GM12878 (cell line): ENCODE measurements around the gene ST7. TPM values are rescaled to one million over a fixed set of nuclear protein-coding genes. Genes with fewer than 3 reads are reported as not detected.

Experiments
- ELK1 ChIP-seq: IDR thresholded peaks from 2 replicates; pipeline ENCODE4 v1.6.1; 2012; ENCODE audit warnings: low read depth, low read length, improper control_type of control experiment
- FOXM1 ChIP-seq: IDR thresholded peaks from 2 replicates; pipeline ENCODE4 v1.6.1; 2012; ENCODE audit warnings: low read depth, mild to moderate bottlenecking, inconsistent platforms, low read length, moderate library complexity
- GABPA ChIP-seq: IDR thresholded peaks from 2 replicates; pipeline ENCODE4 v1.6.1; 2014; ENCODE audit warnings: antibody characterized with exemption, low read depth, mild to moderate bottlenecking, inconsistent platforms
- IKZF2 ChIP-seq, 2 experiments: fragments of 450-650 bp; IDR thresholded peaks; 2 replicates each; pipeline ENCODE4 v1.6.1; 2017; ENCODE audit warnings: mild to moderate bottlenecking in 2 of 2, moderate library complexity in 2 of 2
- MEF2A ChIP-seq: IDR thresholded peaks from 2 replicates; pipeline ENCODE4 v1.6.1; 2011; ENCODE audit warnings: low read depth, mild to moderate bottlenecking, low read length, moderate library complexity; ENCODE audit not compliant: insufficient read depth
- NFIC ChIP-seq: IDR thresholded peaks from 2 replicates; pipeline ENCODE4 v1.6.1; 2012; ENCODE audit warnings: low read depth, mild to moderate bottlenecking, inconsistent platforms, low read length, moderate library complexity
- POLR2A ChIP-seq: IDR thresholded peaks from 2 replicates; pipeline ENCODE4 v1.6.1; 2011; ENCODE audit warnings: low read depth, mild to moderate bottlenecking, low read length
- RAD21 ChIP-seq: IDR thresholded peaks from 2 replicates; pipeline ENCODE4 v1.6.1; 2011; ENCODE audit warnings: mild to moderate bottlenecking, low read depth, low read length, moderate library complexity; ENCODE audit not compliant: insufficient read depth
- RBBP5 ChIP-seq: fragments of 200-600 bp; sonication (generic); conservative IDR thresholded peaks from 2 replicates; pipeline ENCODE4 v1.6.1; 2016
- SIN3A ChIP-seq: IDR thresholded peaks from 2 replicates; pipeline ENCODE4 v1.6.1; 2012; ENCODE audit warnings: low read depth, low read length, improper control_type of control experiment
- SPI1 ChIP-seq: IDR thresholded peaks from 2 replicates; pipeline ENCODE4 v1.6.1; 2011; ENCODE audit warnings: low read depth, mild to moderate bottlenecking, low read length, moderate library complexity, borderline replicate concordance; ENCODE audit not compliant: insufficient read depth
- SREBF2 ChIP-seq: IDR thresholded peaks from 2 replicates; pipeline ENCODE4 v1.6.1; 2012; ENCODE audit warnings: mild to moderate bottlenecking, low read length
- SUZ12 ChIP-seq: fragments of 200-600 bp; sonication (generic); IDR thresholded peaks from one replicate; pipeline ENCODE4 v1.6.1; 2018; ENCODE audit warnings: antibody characterized with exemption, mild to moderate bottlenecking; ENCODE audit not compliant: unreplicated experiment
- TARDBP ChIP-seq: IDR thresholded peaks from 2 replicates; pipeline ENCODE4 v1.6.1; 2016; ENCODE audit warnings: borderline replicate concordance
- TCF3 ChIP-seq: IDR thresholded peaks from 2 replicates; pipeline ENCODE4 v1.6.1; 2012; ENCODE audit warnings: low read depth, mild to moderate bottlenecking, low read length, borderline replicate concordance; ENCODE audit not compliant: insufficient read depth
- TCF7 ChIP-seq: IDR thresholded peaks from 2 replicates; pipeline ENCODE4 v1.6.1; 2014; ENCODE audit warnings: antibody characterized with exemption, borderline replicate concordance
- USF1 ChIP-seq: IDR thresholded peaks from 2 replicates; pipeline ENCODE4 v1.6.1; 2011; ENCODE audit warnings: borderline replicate concordance, low read depth, mild to moderate bottlenecking, moderate library complexity, mixed read lengths, low read length; ENCODE audit not compliant: insufficient read depth; ENCODE audit errors: extremely low read length
- ZNF274 ChIP-seq: IDR thresholded peaks from one replicate; pipeline ENCODE4 v1.8.0; 2011; ENCODE audit not compliant: insufficient read length, insufficient read depth
- polyA plus RNA-seq, 11 experiments: library from polyadenylated mRNA; depleted of rRNA in 4 of 11; unstranded in 6 of 11; stranded (reverse) in 5 of 11; fragments of >200 nt; fragmentation: Nextera tagmentation in 4 of 11; fragmentation: Illumina TruSeq in 1 of 11; extraction: Ambion mirVana in 4 of 11; extraction: Trizol in 1 of 11; gene quantifications; 1 replicate in 1 of 11; 2 replicates in 10 of 11; pipeline versions ENCODE4 v1.2.1 to v1.2.3, GENCODE V29; 2011 to 2016; ENCODE audit warnings: inconsistent platforms in 2 of 11, missing spikeins in 2 of 11, low read depth in 1 of 11
- total RNA-seq, 4 experiments: library from RNA; depleted of rRNA in 3 of 4; stranded (reverse); fragments of >200 nt in 3 of 4; fragmentation: Illumina TruSeq in 1 of 4; extraction: Trizol in 1 of 4; gene quantifications; 2 replicates each; pipeline versions ENCODE4 v1.2.1 to v1.2.3, GENCODE V29; 2013 to 2021
- TF ChIP-seq, protein P1 (sequence below): fragments of 150-350 bp; IDR thresholded peaks from 2 replicates; pipeline ENCODE4 v1.6.1; 2016; ENCODE audit warnings: low read depth, low read length
- TF ChIP-seq, protein P2 (sequence below): fragments of 450-650 bp; conservative IDR thresholded peaks from 2 replicates; pipeline ENCODE4 v1.6.1; 2017; ENCODE audit warnings: mild to moderate bottlenecking, moderate library complexity
- TF ChIP-seq, protein P3 (sequence below): IDR thresholded peaks from 2 replicates; pipeline ENCODE4 v1.6.1; 2011; ENCODE audit warnings: borderline replicate concordance, low read depth, mild to moderate bottlenecking, moderate library complexity, low read length; ENCODE audit not compliant: insufficient read depth, poor library complexity, severe bottlenecking

Gene ST7
- total and polyA plus RNA-seq, 10 of the 15 experiments (the other 5 are each of a cell fraction or from before 2014, with no cell fraction given), result 27.7 to 76.4 (median 53.6) TPM

DNA sequence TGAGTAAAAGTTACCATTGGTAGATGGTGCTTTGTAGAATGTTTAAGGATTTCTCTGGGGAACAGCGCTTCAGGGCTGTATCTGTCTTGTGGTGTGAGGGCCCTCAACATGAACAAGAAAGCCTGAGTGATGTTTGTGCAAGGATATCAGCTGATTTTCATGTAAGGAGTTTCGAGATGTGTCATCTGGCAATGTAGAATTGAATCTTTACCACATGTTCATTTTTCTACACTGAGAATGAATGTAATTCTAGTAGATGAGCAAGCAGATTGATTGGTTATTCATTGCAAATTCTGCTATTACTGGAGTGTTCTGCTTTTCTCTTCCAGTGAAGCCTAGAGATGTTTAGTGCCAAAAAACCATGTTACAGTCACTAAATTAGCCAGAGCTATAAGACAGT lies 87.7 kb downstream of the ST7 start (continued):
- TF ChIP-seq SUZ12 (no peak), SPI1 (0 out of 2 replicates have a peak, but pooled peaks have one; percentile 2), TCF3 (0 out of 2 replicates have a peak, but pooled peaks have one; percentile 13), SREBF2 (no peak), ELK1 (no peak), TCF7 (no peak), POLR2A (no peak), ZNF274 (no peak), GABPA (no peak), FOXM1 (no peak; the same call in 1 of the 2 replicates), IKZF2 (IDR thresholded peaks at IDR 0.05) (peak in 1 of 2 experiments; percentile 40; a peak in 1 of 4 replicates), USF1 (no peak), SIN3A (no peak), MEF2A (no peak), RBBP5 (no peak), TARDBP (no peak), NFIC (peak; percentile 62), RAD21 (0 out of 2 replicates have a peak, but pooled peaks have one; percentile 9)
- TF ChIP-seq, protein P1, sequence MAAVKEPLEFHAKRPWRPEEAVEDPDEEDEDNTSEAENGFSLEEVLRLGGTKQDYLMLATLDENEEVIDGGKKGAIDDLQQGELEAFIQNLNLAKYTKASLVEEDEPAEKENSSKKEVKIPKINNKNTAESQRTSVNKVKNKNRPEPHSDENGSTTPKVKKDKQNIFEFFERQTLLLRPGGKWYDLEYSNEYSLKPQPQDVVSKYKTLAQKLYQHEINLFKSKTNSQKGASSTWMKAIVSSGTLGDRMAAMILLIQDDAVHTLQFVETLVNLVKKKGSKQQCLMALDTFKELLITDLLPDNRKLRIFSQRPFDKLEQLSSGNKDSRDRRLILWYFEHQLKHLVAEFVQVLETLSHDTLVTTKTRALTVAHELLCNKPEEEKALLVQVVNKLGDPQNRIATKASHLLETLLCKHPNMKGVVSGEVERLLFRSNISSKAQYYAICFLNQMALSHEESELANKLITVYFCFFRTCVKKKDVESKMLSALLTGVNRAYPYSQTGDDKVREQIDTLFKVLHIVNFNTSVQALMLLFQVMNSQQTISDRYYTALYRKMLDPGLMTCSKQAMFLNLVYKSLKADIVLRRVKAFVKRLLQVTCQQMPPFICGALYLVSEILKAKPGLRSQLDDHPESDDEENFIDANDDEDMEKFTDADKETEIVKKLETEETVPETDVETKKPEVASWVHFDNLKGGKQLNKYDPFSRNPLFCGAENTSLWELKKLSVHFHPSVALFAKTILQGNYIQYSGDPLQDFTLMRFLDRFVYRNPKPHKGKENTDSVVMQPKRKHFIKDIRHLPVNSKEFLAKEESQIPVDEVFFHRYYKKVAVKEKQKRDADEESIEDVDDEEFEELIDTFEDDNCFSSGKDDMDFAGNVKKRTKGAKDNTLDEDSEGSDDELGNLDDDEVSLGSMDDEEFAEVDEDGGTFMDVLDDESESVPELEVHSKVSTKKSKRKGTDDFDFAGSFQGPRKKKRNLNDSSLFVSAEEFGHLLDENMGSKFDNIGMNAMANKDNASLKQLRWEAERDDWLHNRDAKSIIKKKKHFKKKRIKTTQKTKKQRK, result no peak
- TF ChIP-seq, protein P2, sequence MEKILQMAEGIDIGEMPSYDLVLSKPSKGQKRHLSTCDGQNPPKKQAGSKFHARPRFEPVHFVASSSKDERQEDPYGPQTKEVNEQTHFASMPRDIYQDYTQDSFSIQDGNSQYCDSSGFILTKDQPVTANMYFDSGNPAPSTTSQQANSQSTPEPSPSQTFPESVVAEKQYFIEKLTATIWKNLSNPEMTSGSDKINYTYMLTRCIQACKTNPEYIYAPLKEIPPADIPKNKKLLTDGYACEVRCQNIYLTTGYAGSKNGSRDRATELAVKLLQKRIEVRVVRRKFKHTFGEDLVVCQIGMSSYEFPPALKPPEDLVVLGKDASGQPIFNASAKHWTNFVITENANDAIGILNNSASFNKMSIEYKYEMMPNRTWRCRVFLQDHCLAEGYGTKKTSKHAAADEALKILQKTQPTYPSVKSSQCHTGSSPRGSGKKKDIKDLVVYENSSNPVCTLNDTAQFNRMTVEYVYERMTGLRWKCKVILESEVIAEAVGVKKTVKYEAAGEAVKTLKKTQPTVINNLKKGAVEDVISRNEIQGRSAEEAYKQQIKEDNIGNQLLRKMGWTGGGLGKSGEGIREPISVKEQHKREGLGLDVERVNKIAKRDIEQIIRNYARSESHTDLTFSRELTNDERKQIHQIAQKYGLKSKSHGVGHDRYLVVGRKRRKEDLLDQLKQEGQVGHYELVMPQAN, result no peak
- TF ChIP-seq, protein P3, sequence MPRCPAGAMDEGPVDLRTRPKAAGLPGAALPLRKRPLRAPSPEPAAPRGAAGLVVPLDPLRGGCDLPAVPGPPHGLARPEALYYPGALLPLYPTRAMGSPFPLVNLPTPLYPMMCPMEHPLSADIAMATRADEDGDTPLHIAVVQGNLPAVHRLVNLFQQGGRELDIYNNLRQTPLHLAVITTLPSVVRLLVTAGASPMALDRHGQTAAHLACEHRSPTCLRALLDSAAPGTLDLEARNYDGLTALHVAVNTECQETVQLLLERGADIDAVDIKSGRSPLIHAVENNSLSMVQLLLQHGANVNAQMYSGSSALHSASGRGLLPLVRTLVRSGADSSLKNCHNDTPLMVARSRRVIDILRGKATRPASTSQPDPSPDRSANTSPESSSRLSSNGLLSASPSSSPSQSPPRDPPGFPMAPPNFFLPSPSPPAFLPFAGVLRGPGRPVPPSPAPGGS, result peak; percentile 50
